Small intestine (tissue), 7 donors: Measurements from ENCODE around the gene HDAC8. TPM values are rescaled to one million over a fixed set of nuclear protein-coding genes. Genes with fewer than 3 reads are reported as not detected.
"Not testable (repeated sequence)": the region's sequence is repeated elsewhere in the genome, so short reads cannot be mapped to it uniquely, and the experiment has no call there.

Source experiments
- DNase-seq, 2 donors: peaks; one replicate each; pipeline versions ENCODE4 v3.0.0 to v3.0.0-alpha.2; 2013
- FAIRE-seq: peaks from 2 replicates; lab custom pipeline; 2012; peaks lifted over from hg19 to GRCh38; lab: Jason Lieb, UNC
- H3K27ac ChIP-seq, 3 donors: one replicate each; pipeline ENCODE4 v1.5.1; 2013; ENCODE audit warnings: low read length in 2 of 3, mild to moderate bottlenecking in 2 of 3, control low read depth in 1 of 3, inconsistent platforms in 1 of 3, low read depth in 1 of 3, moderate library complexity in 1 of 3
- H3K27me3 ChIP-seq, 3 donors: one replicate each; pipeline ENCODE4 v1.6.1; 2013; ENCODE audit warnings: low read length in 3 of 3, inconsistent platforms in 1 of 3; ENCODE audit not compliant: control insufficient read depth in 3 of 3, insufficient read depth in 3 of 3
- H3K36me3 ChIP-seq, 3 donors: one replicate each; pipeline ENCODE4 v1.6.1; 2013; ENCODE audit warnings: low read length in 3 of 3, inconsistent platforms in 1 of 3, low read depth in 1 of 3, mild to moderate bottlenecking in 1 of 3, moderate library complexity in 1 of 3; ENCODE audit not compliant: control insufficient read depth in 3 of 3, insufficient read depth in 2 of 3
- H3K4me1 ChIP-seq, 3 donors: one replicate each; pipeline ENCODE4 v1.6.1; 2013; ENCODE audit warnings: low read length in 2 of 3, inconsistent platforms in 1 of 3, low read depth in 1 of 3, mild to moderate bottlenecking in 1 of 3, moderate library complexity in 1 of 3; ENCODE audit not compliant: control insufficient read depth in 3 of 3, insufficient read depth in 2 of 3
- H3K4me3 ChIP-seq, 3 donors: one replicate each; pipeline ENCODE4 v1.5.1; 2013; ENCODE audit warnings: low read length in 3 of 3, control low read depth in 1 of 3, inconsistent platforms in 1 of 3, low read depth in 1 of 3, mild to moderate bottlenecking in 1 of 3, moderate library complexity in 1 of 3
- H3K9me3 ChIP-seq, 2 donors: one replicate each; pipeline ENCODE4 v1.6.1; 2013; ENCODE audit warnings: low read depth in 1 of 2, low read length in 1 of 2; ENCODE audit not compliant: control insufficient read depth in 2 of 2, insufficient read depth in 1 of 2
- WGBS, 3 donors: extraction: QIAGEN DNeasy Blood & Tissue Kit; methylation state at CpG; one replicate each; pipeline ENCODE4 v1.1.7; 2013; 5-methylcytosine and 5-hydroxymethylcytosine counted together
- polyA plus RNA-seq, 4 donors: library from polyadenylated mRNA; stranded (reverse) in 3 of 4; unstranded in 1 of 4; fragments of 200-250 nt in 3 of 4; fragments of 120-200 nt in 1 of 4; gene quantifications; one replicate each; pipeline versions ENCODE4 v1.2.1 to v1.2.3, GENCODE V29; 2013
- donor health status: healthy with polysubstance abuse.
- donor health status: control.
- donor health status: control.
- donor health status: Bipolar disorder and iron deficiency.
- donor health status: healthy.

Gene HDAC8
- polyA plus RNA-seq, 4 donors: 11.3 to 24.7 (median 19.1) TPM

GRCh38 chrX:72554448-72555140, 18.0 kb downstream of the HDAC8 start:
- H3K36me3 ChIP-seq: no peaks in the 10 kb centered on the region
- H3K27ac ChIP-seq: peak overlapping the region in 2 of 3 donors; percentile 24 to 61
- no peaks in the 10 kb centered on the region for H3K4me1 ChIP-seq
- H3K27me3 ChIP-seq: no peaks in the 10 kb centered on the region
- FAIRE-seq (no peak), DNase-seq (peak; percentile 3 to 57)
- WGBS, 3 donors: 62 to 77% (median 65%) methylated on average over 11 to 16 of the region's 16 CpGs
- H3K4me3 ChIP-seq: peak overlapping the region in 1 of 3 donors; percentile 7
- H3K9me3 ChIP-seq: no peaks in the 10 kb centered on the region

DNA sequence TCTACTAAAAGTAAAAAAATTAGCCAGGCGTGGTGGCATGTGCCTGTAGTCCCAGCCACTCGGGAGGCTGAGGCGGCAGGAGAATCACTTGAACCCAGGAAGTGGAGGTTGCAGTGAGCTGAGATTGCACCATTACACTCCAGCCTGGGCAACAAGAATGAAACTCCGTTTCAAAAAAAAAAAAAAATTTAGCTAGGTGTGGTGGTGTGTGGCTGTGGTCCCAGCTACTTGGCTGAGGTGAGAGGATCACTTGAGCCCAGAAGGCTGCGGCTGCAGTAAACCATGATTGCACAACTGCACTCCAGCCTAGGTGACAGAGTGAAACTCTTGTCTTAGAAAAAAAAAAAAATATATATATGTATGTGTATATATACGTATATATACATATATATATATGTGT, 20.2 kb downstream of the HDAC8 start:
- FAIRE-seq, H3K9me3 ChIP-seq, H3K36me3 ChIP-seq, H3K27me3 ChIP-seq, DNase-seq, H3K4me3 ChIP-seq, H3K27ac ChIP-seq, H3K4me1 ChIP-seq: not testable (repeated sequence)
- WGBS, 3 donors: 78 to 93% (median 88%) methylated on average over 6 of the region's 6 CpGs

GRCh38 chrX:72545990-72546389, 26.7 kb downstream of the HDAC8 start:
- H3K27ac ChIP-seq: no peak overlapping the region
- no peaks in the 10 kb centered on the region for H3K4me1 ChIP-seq
- H3K4me3 ChIP-seq: no peak overlapping the region
- H3K27me3 ChIP-seq: no peaks in the 10 kb centered on the region
- H3K9me3 ChIP-seq: no peaks in the 10 kb centered on the region
- H3K36me3 ChIP-seq: no peaks in the 10 kb centered on the region
- DNase-seq (peak; percentile 24 to 35), FAIRE-seq (no peak)

- Histone ChIP-seq H3K4me3 (no peak overlapping the region), H3K4me1 (no peaks in the 10 kb centered on the region), H3K36me3 (no peaks in the 10 kb centered on the region), H3K27ac (no peak overlapping the region), H3K9me3 (no peaks in the 10 kb centered on the region), H3K27me3 (no peaks in the 10 kb centered on the region)
- 8 to 15% (median 13%) methylated on average over 5 of the region's 5 CpGs for WGBS, 3 donors
- FAIRE-seq (no peak), DNase-seq (peak in 1 of 2 donors; percentile 32)
These were observed 32.3 kb downstream of the HDAC8 start for GRCh38 chrX:72540318-72540717.

GRCh38 chrX:72539822-72540221, 32.8 kb downstream of the HDAC8 start:
- H3K4me1 ChIP-seq: no peaks in the 10 kb centered on the region
- FAIRE-seq (no peak), DNase-seq (no peak)
- no peaks in the 10 kb centered on the region for H3K9me3 ChIP-seq
- H3K36me3 ChIP-seq: no peaks in the 10 kb centered on the region
- no peak overlapping the region for H3K4me3 ChIP-seq
- 66 to 85% (median 74%) methylated on average over 2 of the region's 2 CpGs for WGBS, 3 donors
- no peaks in the 10 kb centered on the region for H3K27me3 ChIP-seq
- no peak overlapping the region for H3K27ac ChIP-seq

- FAIRE-seq (no peak), DNase-seq (no peak)
- no peak overlapping the region for H3K27ac ChIP-seq
- 70 to 100% (median 85%) methylated on average over 1 of the region's 1 CpG for WGBS, 3 donors
- no peak overlapping the region for H3K4me3 ChIP-seq
- no peaks in the 10 kb centered on the region for H3K4me1 ChIP-seq
- no peaks in the 10 kb centered on the region for H3K27me3 ChIP-seq
- no peaks in the 10 kb centered on the region for H3K36me3 ChIP-seq
- no peaks in the 10 kb centered on the region for H3K9me3 ChIP-seq
These were observed 36.1 kb downstream of the HDAC8 start for GRCh38 chrX:72536542-72536941.

DNA sequence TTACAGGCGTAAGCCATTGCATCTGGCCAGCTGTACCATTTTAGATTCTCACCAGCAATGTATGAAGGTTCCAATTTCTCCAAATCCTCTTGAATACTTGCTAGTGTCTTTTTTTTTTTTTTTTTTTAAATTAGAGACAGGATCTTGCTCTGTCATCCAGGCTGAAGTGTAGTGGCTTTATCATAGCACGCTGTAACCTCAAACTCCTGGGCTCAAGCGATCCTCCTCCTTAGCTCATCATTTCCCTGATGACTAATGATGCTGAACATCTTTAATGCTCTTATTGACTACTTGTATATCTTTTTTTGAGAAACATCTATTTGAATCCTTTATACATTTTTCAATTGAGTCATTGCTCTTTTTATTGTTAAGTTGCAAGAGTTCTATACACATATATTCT, 40.3 kb downstream of the HDAC8 start:
- Histone ChIP-seq H3K36me3 (no peaks in the 10 kb centered on the region), H3K4me1 (no peaks in the 10 kb centered on the region), H3K27me3 (no peaks in the 10 kb centered on the region), H3K27ac (no peak overlapping the region), H3K4me3 (no peak overlapping the region), H3K9me3 (no peaks in the 10 kb centered on the region)
- no peak for FAIRE-seq
- no peak for DNase-seq
- 87 to 100% (median 92%) methylated on average over 3 of the region's 3 CpGs for WGBS, 3 donors

DNA sequence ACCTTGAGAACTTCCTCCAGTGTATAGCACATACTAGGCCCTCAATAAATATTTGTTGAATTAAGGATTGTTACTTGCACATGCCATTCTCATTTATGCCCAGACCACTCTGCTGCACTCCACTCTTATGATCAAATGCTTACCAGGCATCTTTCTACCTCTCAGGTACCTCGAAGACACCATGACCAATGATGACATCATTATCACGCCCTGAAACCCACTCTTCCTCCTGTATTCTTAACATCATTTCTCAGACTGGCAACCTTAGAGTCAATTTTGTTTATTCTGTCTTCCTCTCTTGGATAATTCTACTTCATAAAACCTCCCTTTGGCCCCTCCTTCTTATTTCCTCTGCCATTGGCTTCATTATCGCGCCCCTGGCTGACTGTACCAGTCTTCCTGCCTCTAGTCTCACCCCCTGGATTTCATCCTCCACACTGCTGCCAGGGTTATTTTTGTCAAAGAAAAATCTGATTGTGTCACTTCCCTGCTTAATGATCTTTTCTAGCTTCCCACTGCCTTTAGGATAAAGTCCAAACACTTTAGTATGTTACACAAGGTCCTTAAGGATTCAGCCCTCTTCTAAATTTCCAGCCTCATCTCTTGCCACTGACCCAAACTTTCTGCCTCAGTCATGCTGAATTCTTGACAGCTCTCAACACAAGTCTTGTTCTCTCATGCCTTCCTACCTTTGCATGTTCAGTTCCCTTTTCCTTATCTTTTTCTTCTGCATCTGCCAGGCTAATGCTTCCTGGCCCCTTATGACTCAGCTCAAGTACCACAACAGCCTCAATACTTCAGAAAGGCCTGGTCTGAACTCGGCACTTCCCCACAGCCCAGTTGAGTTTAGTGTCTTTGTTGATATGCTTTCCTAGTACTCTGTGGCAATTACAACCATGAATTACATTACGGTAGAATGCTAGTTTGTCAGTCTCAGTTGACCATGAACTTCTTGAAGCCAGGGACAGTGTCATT, 45.8 kb downstream of the HDAC8 start:
- no peaks in the 10 kb centered on the region for H3K27me3 ChIP-seq
- no peak overlapping the region for H3K4me3 ChIP-seq
- WGBS, 3 donors: 70 to 82% (median 71%) methylated on average over 6 of the region's 6 CpGs
- DNase-seq (no peak), FAIRE-seq (no peak)
- H3K36me3 ChIP-seq: no peaks in the 10 kb centered on the region
- H3K27ac ChIP-seq: no peak overlapping the region
- H3K4me1 ChIP-seq: no peaks in the 10 kb centered on the region
- H3K9me3 ChIP-seq: no peaks in the 10 kb centered on the region
